HepG2 (cell line): Measurements from ENCODE around the gene NSUN2. TPM values are rescaled to one million over a fixed set of nuclear protein-coding genes. Genes with fewer than 3 reads are reported as not detected.

Experiments
- ATAC-seq: fragments of 200-7000 bp; cut with Tn5 transposase; 3 replicates; pipeline ENCODE4 v1.9.1; 2020; ENCODE audit warnings: mild to moderate bottlenecking, moderate library complexity
- BruUV-seq: library from RNA; stranded (reverse); fragments of 400-500 nt; replicated peaks from 2 replicates; lab custom pipeline; 2021; lab: Mats Ljungman, UMichigan
- CTCF ChIA-PET: fragments of 300-600 bp; formaldehyde crosslinking; extraction: SDS; loops from one replicate; lab custom pipeline; 2021; ENCODE audit warnings: low total read pairs, inconsistent platforms, low intra/inter-chr PET ratio; lab: Yijun Ruan, JAX
- POLR2A ChIA-PET: fragments of 350-600 bp; sonication (Branson Sonifier 250); formaldehyde crosslinking; loops from one replicate; lab custom pipeline; 2020; ENCODE audit warnings: antibody characterized with exemption, inconsistent platforms; lab: Yijun Ruan, JAX
- DNase-seq: peaks from one replicate; pipeline ENCODE4 v3.0.0-alpha.2; 2015; ENCODE audit warnings: low spot score
- FAIRE-seq: peaks from 3 replicates; lab custom pipeline; 2011; peaks lifted over from hg19 to GRCh38; lab: Jason Lieb, UNC
- H2AFZ ChIP-seq: one replicate; pipeline ENCODE4 v1.6.1; 2011; ENCODE audit warnings: low read length, inconsistent platforms
- H3K27ac ChIP-seq: fragments of 300-600 bp; 3 replicates; pipeline ENCODE4 v1.8.0; 2011; ENCODE audit warnings: mixed run types, mild to moderate bottlenecking, mixed read lengths, low read length, inconsistent platforms; ENCODE audit not compliant: insufficient read depth; ENCODE audit errors: extremely low read length
- H3K27me3 ChIP-seq, 2 experiments: fragments of 200-600 bp in 1 of 2; 2 replicates in 1 of 2; 3 replicates in 1 of 2; pipeline versions ENCODE4 v1.6.0 to v1.8.0; 2011; ENCODE audit warnings: low read length in 2 of 2, mild to moderate bottlenecking in 2 of 2, moderate library complexity in 2 of 2, inconsistent platforms in 1 of 2; ENCODE audit not compliant: insufficient read depth in 2 of 2, control insufficient read depth in 1 of 2
- H3K36me3 ChIP-seq, 2 experiments: fragments of 200-600 bp in 1 of 2; replicated peaks in 1 of 2; 2 replicates in 1 of 2; 3 replicates in 1 of 2; pipeline versions ENCODE4 v1.5.1 to v1.8.0; 2011; ENCODE audit warnings: low read length in 2 of 2, inconsistent platforms in 1 of 2; ENCODE audit not compliant: insufficient read depth in 2 of 2, control insufficient read depth in 1 of 2
- H3K4me1 ChIP-seq: 2 replicates; pipeline ENCODE4 v1.5.1; 2012; ENCODE audit warnings: low read length, inconsistent platforms; ENCODE audit not compliant: insufficient read depth
- H3K4me2 ChIP-seq: 2 replicates; pipeline ENCODE4 v1.6.0; 2011; ENCODE audit warnings: low read depth, low read length, inconsistent platforms
- H3K4me3 ChIP-seq, 3 experiments: fragments of 200-600 bp in 1 of 3; sonication (generic), shearing (Covaris generic) in 1 of 3; replicated peaks in 1 of 3; 2 replicates each; pipeline ENCODE4 v1.5.1; 2011 to 2016; ENCODE audit warnings: low read length in 3 of 3, inconsistent platforms in 2 of 3, low read depth in 2 of 3, mild to moderate bottlenecking in 2 of 3, control low read depth in 1 of 3, mixed read lengths in 1 of 3; ENCODE audit not compliant: insufficient read depth in 1 of 3
- H3K79me2 ChIP-seq: one replicate; pipeline ENCODE4 v1.6.1; 2011; ENCODE audit warnings: low read length, inconsistent platforms; ENCODE audit not compliant: insufficient read depth
- H3K9ac ChIP-seq: 2 replicates; pipeline ENCODE4 v1.6.0; 2011; ENCODE audit warnings: mild to moderate bottlenecking, low read depth, low read length, inconsistent platforms; ENCODE audit not compliant: insufficient read depth
- H3K9me3 ChIP-seq: 2 replicates; pipeline ENCODE4 v1.5.1; 2012; ENCODE audit warnings: mild to moderate bottlenecking, low read length
- H4K20me1 ChIP-seq: 2 replicates; pipeline ENCODE4 v1.6.0; 2011; ENCODE audit warnings: inconsistent platforms, mild to moderate bottlenecking, low read length, moderate library complexity; ENCODE audit not compliant: insufficient read depth
- CEBPB ChIP-seq: IDR thresholded peaks from 2 replicates; pipeline ENCODE4 v1.6.1; 2011; ENCODE audit warnings: low read depth, low read length, improper control_type of control experiment, borderline replicate concordance
- FOXK1 ChIP-seq: sonication (generic); formaldehyde crosslinking; IDR thresholded peaks from 2 replicates; pipeline ENCODE4 v1.4.0; 2020; ENCODE audit warnings: low read depth, missing genetic modification reagents, borderline replicate concordance
- KLF16 ChIP-seq, 2 experiments: sonication (generic) in 1 of 2; formaldehyde crosslinking in 1 of 2; IDR thresholded peaks; 2 replicates each; pipeline versions ENCODE4 v1.6.1 to v1.8.0; 2016 to 2023; ENCODE audit warnings: missing genetic modification reagents in 2 of 2, missing compliant biosample characterization in 1 of 2
- MXD1 ChIP-seq: sonication (generic); formaldehyde crosslinking; IDR thresholded peaks from 2 replicates; pipeline ENCODE4 v1.4.0; 2020; ENCODE audit warnings: mild to moderate bottlenecking, missing genetic modification reagents
- PAX8 ChIP-seq: sonication (generic); formaldehyde crosslinking; IDR thresholded peaks from 2 replicates; pipeline ENCODE4 v1.8.0; 2022; ENCODE audit warnings: mild to moderate bottlenecking, missing genetic modification reagents, borderline replicate concordance
- REXO4 ChIP-seq: sonication (generic); formaldehyde crosslinking; IDR thresholded peaks from 2 replicates; pipeline ENCODE4 v1.8.0; 2022; ENCODE audit warnings: missing genetic modification reagents, mild to moderate bottlenecking, borderline replicate concordance
- SMARCC2 ChIP-seq: fragments of 450-650 bp; IDR thresholded peaks from 2 replicates; pipeline ENCODE4 v1.6.1; 2017; ENCODE audit warnings: antibody characterized with exemption, mild to moderate bottlenecking
- STAT6 ChIP-seq: sonication (generic); formaldehyde crosslinking; IDR thresholded peaks from 2 replicates; pipeline ENCODE4 v1.4.0; 2020; ENCODE audit warnings: missing genetic modification reagents, mild to moderate bottlenecking, borderline replicate concordance
- TCF12 ChIP-seq, 2 experiments: fragments of 450-650 bp in 1 of 2; sonication (generic) in 1 of 2; formaldehyde crosslinking in 1 of 2; IDR thresholded peaks; 2 replicates each; pipeline versions ENCODE4 v1.6.1 to v1.8.0; 2017 to 2022; ENCODE audit warnings: antibody characterized with exemption in 1 of 2, mild to moderate bottlenecking in 1 of 2, missing genetic modification reagents in 1 of 2, moderate library complexity in 1 of 2
- ZFP36L1 ChIP-seq: sonication (generic); formaldehyde crosslinking; IDR thresholded peaks from 2 replicates; pipeline ENCODE4 v1.8.0; 2022; ENCODE audit warnings: mild to moderate bottlenecking, missing genetic modification reagents, moderate library complexity
- ZGPAT ChIP-seq: IDR thresholded peaks from 2 replicates; pipeline ENCODE4 v1.6.1; 2016; ENCODE audit warnings: mild to moderate bottlenecking
- ZMYM2 ChIP-seq: sonication (generic); formaldehyde crosslinking; IDR thresholded peaks from 2 replicates; pipeline ENCODE4 v1.8.0; 2022; ENCODE audit warnings: mild to moderate bottlenecking, missing genetic modification reagents
- ZNF230 ChIP-seq: sonication (generic); formaldehyde crosslinking; IDR thresholded peaks from 2 replicates; pipeline ENCODE4 v1.4.0; 2020; ENCODE audit warnings: mild to moderate bottlenecking, missing genetic modification reagents
- ZNF264 ChIP-seq: sonication (generic); formaldehyde crosslinking; IDR thresholded peaks from 2 replicates; pipeline ENCODE4 v1.4.0; 2020; ENCODE audit warnings: missing genetic modification reagents
- ZNF326 ChIP-seq: sonication (generic); formaldehyde crosslinking; IDR thresholded peaks from 2 replicates; pipeline ENCODE4 v1.4.0; 2020; ENCODE audit warnings: missing genetic modification reagents, borderline replicate concordance
- ZNF335 ChIP-seq: sonication (generic); formaldehyde crosslinking; IDR thresholded peaks from 2 replicates; pipeline ENCODE4 v1.4.0; 2020; ENCODE audit warnings: missing genetic modification reagents
- ZNF430 ChIP-seq: sonication (generic); formaldehyde crosslinking; IDR thresholded peaks from 2 replicates; pipeline ENCODE4 v1.9.0; 2021; ENCODE audit warnings: mild to moderate bottlenecking, missing genetic modification reagents
- ZNF678 ChIP-seq: sonication (generic); formaldehyde crosslinking; IDR thresholded peaks from 2 replicates; pipeline ENCODE4 v1.4.0; 2020; ENCODE audit warnings: mild to moderate bottlenecking, missing genetic modification reagents
- ZSCAN5A ChIP-seq: sonication (generic); formaldehyde crosslinking; IDR thresholded peaks from 2 replicates; pipeline ENCODE4 v1.8.0; 2022; ENCODE audit warnings: mild to moderate bottlenecking, missing genetic modification reagents, borderline replicate concordance
- WGBS: methylation state at CpG from one replicate; pipeline ENCODE4 v1.1.6; 2017; ENCODE audit warnings: low lambda C conversion rate; 5-methylcytosine and 5-hydroxymethylcytosine counted together
- in situ Hi-C: cut with HindIII; loops from 2 replicates; pipeline ENCODE4 v1.10.0; 2017; ENCODE audit warnings: low pct_unique_long_range_greater_than_20kb; ENCODE audit not compliant: extremely low pct_ligation_motif_present
- intact Hi-C: fragments of 100-400 bp; cut with micrococcal nuclease; formaldehyde crosslinking; loops from one replicate; pipeline ENCODE4 v1.10.0; 2022; ENCODE audit not compliant: unreplicated experiment
- polyA plus RNA-seq, 8 experiments: library from polyadenylated mRNA; depleted of rRNA in 3 of 8; stranded (reverse) in 7 of 8; unstranded in 1 of 8; fragments of >200 nt; fragmentation: Illumina TruSeq in 4 of 8; extraction: Trizol in 4 of 8; gene quantifications; 2 replicates each; pipeline versions ENCODE4 v1.2.1 to v1.2.3, GENCODE V29; 2011 to 2016; ENCODE audit warnings: low read depth in 4 of 8, missing spikeins in 1 of 8, mixed read lengths in 1 of 8; ENCODE audit not compliant: insufficient read depth in 1 of 8
- total RNA-seq, 5 experiments: library from RNA; depleted of rRNA; stranded (reverse); fragments of >200 nt; fragmentation: Illumina TruSeq; extraction: Trizol; gene quantifications; 2 replicates each; pipeline ENCODE4 v1.2.3, GENCODE V29; 2016; ENCODE audit warnings: low read depth in 1 of 5

Gene NSUN2
- total and polyA plus RNA-seq, 2 of the 13 experiments (the other 11 are each of a cell fraction or from before 2014, with no cell fraction given) = 51.7 to 69.1 TPM

GRCh38 chr5:6596388-6596787 lies 36.5 kb downstream of the NSUN2 start:
- no TSS peak for BruUV-seq
- H3K9ac ChIP-seq = no peak overlapping the region
- H3K4me2 ChIP-seq = no peak overlapping the region
- CTCF ChIA-PET = no interaction called here
- WGBS = 85% methylated on average over 5 of the region's 5 CpGs
- no peak overlapping the region for H2AFZ ChIP-seq
- H3K4me3 ChIP-seq = no peak overlapping the region
- H3K4me1 ChIP-seq = no peaks in the 10 kb centered on the region
- no peaks in the 10 kb centered on the region for H3K9me3 ChIP-seq
- H3K27me3 ChIP-seq = no peaks in the 10 kb centered on the region
- no peaks in the 10 kb centered on the region for H4K20me1 ChIP-seq
- in situ Hi-C loops = no loop called here
- POLR2A ChIA-PET = no interaction called here
- FAIRE-seq (no peak), DNase-seq (no peak), ATAC-seq (peak; percentile 13; the same call in 1 of the 3 replicates)
- peaks cover 8 to 32% of the 10 kb centered on the region in 2 experiments for H3K36me3 ChIP-seq
- H3K27ac ChIP-seq = no peak overlapping the region
- no peaks in the 10 kb centered on the region for H3K79me2 ChIP-seq
- TF ChIP-seq CEBPB (no peak), MXD1 (CRISPR knock-in tag) (no peak), PAX8 (CRISPR knock-in tag) (no peak), STAT6 (no peak), ZNF430 (CRISPR knock-in tag) (no peak), ZFP36L1 (CRISPR knock-in tag) (no peak), ZSCAN5A (no peak), FOXK1 (CRISPR knock-in tag) (no peak), ZNF326 (CRISPR knock-in tag) (no peak), ZNF230 (no peak), KLF16 (CRISPR knock-in tag; IDR thresholded peaks at IDR 0.05) (no peak), ZMYM2 (CRISPR knock-in tag) (no peak), TCF12 (IDR thresholded peaks at IDR 0.05) (no peak), TCF12 (CRISPR knock-in tag; IDR thresholded peaks at IDR 0.05) (no peak), ZNF264 (no peak), ZNF335 (CRISPR knock-in tag) (no peak), REXO4 (no peak), ZGPAT (CRISPR knock-in tag) (no peak), ZNF678 (CRISPR knock-in tag) (no peak), SMARCC2 (no peak)
- intact Hi-C loops = no loop called here
